Keratinocyte (primary cell): ENCODE data around the gene WNT8A. TPM values are rescaled to one million over a fixed set of nuclear protein-coding genes. Genes with fewer than 3 reads are reported as not detected.

Experiments
- DNase-seq: peaks from one replicate; pipeline ENCODE4 v3.0.0-alpha.2; 2011; ENCODE audit warnings: low read depth, missing footprints, low spot score
- FAIRE-seq: peaks from 2 replicates; lab custom pipeline; 2011; peaks lifted over from hg19 to GRCh38; lab: Jason Lieb, UNC
- H2AFZ ChIP-seq: 2 replicates; pipeline ENCODE4 v1.6.0; 2012; ENCODE audit warnings: low read length, control low read depth, inconsistent platforms; ENCODE audit not compliant: control insufficient read depth
- H3K27ac ChIP-seq: 2 replicates; pipeline ENCODE4 v1.5.1; 2011; ENCODE audit warnings: low read length; ENCODE audit not compliant: control insufficient read depth, insufficient read depth
- H3K27me3 ChIP-seq: 3 replicates; pipeline ENCODE4 v1.6.0; 2011; ENCODE audit warnings: low read length; ENCODE audit not compliant: control insufficient read depth, insufficient read depth; ENCODE audit errors: extremely low read depth
- H3K36me3 ChIP-seq, 2 experiments: 2 replicates in 1 of 2; 3 replicates in 1 of 2; pipeline ENCODE4 v1.5.1; 2011; ENCODE audit warnings: low read length in 2 of 2, mild to moderate bottlenecking in 1 of 2; ENCODE audit not compliant: control insufficient read depth in 2 of 2, insufficient read depth in 2 of 2; ENCODE audit errors: extremely low read depth in 1 of 2
- H3K4me1 ChIP-seq: 3 replicates; pipeline ENCODE4 v1.5.1; 2011; ENCODE audit warnings: low read length; ENCODE audit not compliant: control insufficient read depth, insufficient read depth; ENCODE audit errors: extremely low read depth
- H3K4me2 ChIP-seq: 3 replicates; pipeline ENCODE4 v1.6.0; 2011; ENCODE audit warnings: low read depth, low read length; ENCODE audit not compliant: control insufficient read depth, insufficient read depth; ENCODE audit errors: extremely low read depth
- H3K4me3 ChIP-seq, 3 experiments: fragments of 200-600 bp in 1 of 3; sonication (generic) in 1 of 3; 2 replicates in 2 of 3; 3 replicates in 1 of 3; pipeline ENCODE4 v1.5.1; 2011 to 2016; ENCODE audit warnings: low read length in 3 of 3, mild to moderate bottlenecking in 3 of 3, control low read depth in 2 of 3, inconsistent platforms in 1 of 3, low read depth in 1 of 3, mixed read lengths in 1 of 3, mixed run types in 1 of 3, moderate library complexity in 1 of 3; ENCODE audit not compliant: control insufficient read depth in 2 of 3, insufficient read depth in 2 of 3; ENCODE audit errors: extremely low read depth in 1 of 3
- H3K79me2 ChIP-seq: 2 replicates; pipeline ENCODE4 v1.6.0; 2012; ENCODE audit warnings: low read length; ENCODE audit not compliant: control insufficient read depth, insufficient read depth
- H3K9ac ChIP-seq: 3 replicates; pipeline ENCODE4 v1.6.0; 2011; ENCODE audit warnings: low read length; ENCODE audit not compliant: control insufficient read depth, insufficient read depth; ENCODE audit errors: extremely low read depth
- H3K9me1 ChIP-seq: 3 replicates; pipeline ENCODE4 v1.6.0; 2011; ENCODE audit warnings: low read length; ENCODE audit not compliant: control insufficient read depth, insufficient read depth; ENCODE audit errors: extremely low read depth
- H3K9me3 ChIP-seq: 2 replicates; pipeline ENCODE4 v1.5.1; 2012; ENCODE audit warnings: low read depth, low read length; ENCODE audit not compliant: control insufficient read depth
- H4K20me1 ChIP-seq: 3 replicates; pipeline ENCODE4 v1.6.0; 2011; ENCODE audit warnings: low read length; ENCODE audit not compliant: control insufficient read depth, insufficient read depth; ENCODE audit errors: extremely low read depth
- CTCF ChIP-seq, 3 experiments: IDR thresholded peaks in 1 of 3; conservative IDR thresholded peaks in 1 of 3; optimal IDR thresholded peaks in 1 of 3; 2 replicates in 2 of 3; 3 replicates in 1 of 3; pipeline versions ENCODE3 to v1.5.1; 2011; ENCODE audit warnings: low read length in 3 of 3, mild to moderate bottlenecking in 3 of 3, moderate library complexity in 2 of 3, control low read depth in 1 of 3, inconsistent platforms in 1 of 3; ENCODE audit not compliant: insufficient read depth in 2 of 3; ENCODE audit errors: extremely low read depth in 1 of 3
- EZH2 ChIP-seq: IDR thresholded peaks from one replicate; pipeline ENCODE4 v1.6.1; 2012; ENCODE audit warnings: inconsistent platforms, mild to moderate bottlenecking, low read length, moderate library complexity
- dilution Hi-C: fragments of 300-500 bp; cut with MboI; formaldehyde crosslinking; loops from one replicate; pipeline ENCODE4 v1.7.0; 2020; ENCODE audit warnings: low sequenced_read_pairs; ENCODE audit not compliant: extremely low pct_ligation_motif_present
- polyA plus RNA-seq, 5 experiments: library from polyadenylated mRNA; depleted of rRNA in 3 of 5; stranded (reverse) in 3 of 5; stranded (forward) in 1 of 5; unstranded in 1 of 5; fragments of >200 nt; gene quantifications; 1 replicate in 1 of 5; 2 replicates in 3 of 5; 3 replicates in 1 of 5; pipeline versions ENCODE4 v1.2.1 to v1.2.3, GENCODE V29; 2011 to 2012; ENCODE audit warnings: missing spikeins in 2 of 5, low read depth in 1 of 5, low replicate concordance in 1 of 5

Gene WNT8A
- polyA plus RNA-seq, 1 donor (not counting 4 experiments of a cell fraction or from before 2014, with no cell fraction given): not detected

DNA sequence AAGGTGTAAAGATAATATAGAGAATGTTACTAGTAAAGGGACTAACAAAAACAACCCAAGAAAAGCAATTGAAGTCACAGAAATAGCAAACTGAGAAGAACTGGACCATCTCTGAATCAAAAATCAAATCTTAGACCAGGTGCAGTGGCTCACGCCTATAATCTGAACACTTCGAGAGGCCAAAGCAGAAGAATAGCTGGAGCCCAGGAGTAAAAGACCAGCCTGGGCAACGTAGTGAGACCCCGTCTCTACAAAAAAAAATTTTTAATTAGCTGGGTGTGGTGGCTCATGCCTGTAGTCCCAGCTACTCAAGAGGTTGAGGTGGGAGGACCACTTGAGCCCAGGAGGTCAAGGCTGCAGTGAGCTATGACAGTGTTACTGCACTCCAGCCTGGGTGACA lies 27.3 kb downstream of the WNT8A start:
- H3K79me2 ChIP-seq: no peaks in the 10 kb centered on the region
- H2AFZ ChIP-seq: no peak overlapping the region
- H3K4me1 ChIP-seq: no peaks in the 10 kb centered on the region
- H3K27ac ChIP-seq: no peak overlapping the region
- no peaks in the 10 kb centered on the region for H3K9me1 ChIP-seq
- FAIRE-seq: no peak
- DNase-seq: no peak
- H4K20me1 ChIP-seq: no peaks in the 10 kb centered on the region
- H3K4me3 ChIP-seq: no peak overlapping the region
- H3K4me2 ChIP-seq: no peak overlapping the region
- TF ChIP-seq EZH2 (no peak), CTCF (optimal IDR thresholded peaks at IDR 0.05 in 1 of 3, IDR thresholded peaks at IDR 0.05 in 1 of 3, conservative IDR thresholded peaks at IDR 0.05 in 1 of 3; ENCODE audit: extremely low read depth in 1 of 3, insufficient read depth in 2 of 3, low read length in 3 of 3) (no peak)
- no peaks in the 10 kb centered on the region for H3K27me3 ChIP-seq
- no peaks in the 10 kb centered on the region for H3K9me3 ChIP-seq
- dilution Hi-C loops: no loop called here
- no peaks in the 10 kb centered on the region for H3K36me3 ChIP-seq
- no peak overlapping the region for H3K9ac ChIP-seq

DNA sequence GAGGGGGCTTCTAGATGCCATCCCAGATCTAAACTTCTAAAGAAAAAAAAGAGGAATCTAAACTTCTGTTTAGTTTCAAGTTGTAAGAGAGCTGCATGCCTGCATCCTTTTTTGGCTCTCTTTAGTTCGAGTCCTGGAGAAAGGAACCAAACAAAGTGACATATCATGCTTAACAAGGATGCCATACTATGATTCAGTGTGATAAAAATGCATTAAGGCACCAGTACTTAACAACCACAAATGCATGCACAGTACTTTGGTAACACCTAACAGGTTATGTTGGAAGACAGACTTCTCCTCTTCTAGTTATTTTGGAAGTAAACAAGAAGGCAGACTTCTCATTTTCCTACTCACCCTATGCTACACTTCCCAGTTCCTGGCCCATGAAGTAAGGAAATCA lies 28.1 kb downstream of the WNT8A start:
- Histone ChIP-seq H3K36me3 (no peaks in the 10 kb centered on the region), H3K9ac (no peak overlapping the region), H3K27ac (no peak overlapping the region), H3K79me2 (no peaks in the 10 kb centered on the region), H3K9me1 (no peaks in the 10 kb centered on the region), H4K20me1 (no peaks in the 10 kb centered on the region), H3K4me3 (no peak overlapping the region), H3K4me2 (no peak overlapping the region), H3K27me3 (no peaks in the 10 kb centered on the region), H3K9me3 (no peaks in the 10 kb centered on the region), H2AFZ (no peak overlapping the region), H3K4me1 (no peaks in the 10 kb centered on the region)
- DNase-seq: no peak
- TF ChIP-seq CTCF (optimal IDR thresholded peaks at IDR 0.05 in 1 of 3, IDR thresholded peaks at IDR 0.05 in 1 of 3, conservative IDR thresholded peaks at IDR 0.05 in 1 of 3; ENCODE audit: extremely low read depth in 1 of 3, insufficient read depth in 2 of 3, low read length in 3 of 3) (no peak), EZH2 (no peak)
- dilution Hi-C loops: no loop called here
- FAIRE-seq: peak; percentile 26
